GM12878 (cell line): ENCODE measurements around the gene SP3. TPM values are rescaled to one million over a fixed set of nuclear protein-coding genes. Genes with fewer than 3 reads are reported as not detected.

ENCODE experiments used
- ATAC-seq: fragments of 200-7000 bp; cut with Tn5 transposase; 3 replicates; pipeline ENCODE4 v1.9.1; 2020; ENCODE audit warnings: mild to moderate bottlenecking, moderate library complexity
- BruUV-seq: library from RNA; stranded (reverse); fragments of 400-500 nt; replicated peaks from 2 replicates; lab custom pipeline; 2021; lab: Mats Ljungman, UMichigan
- CTCF ChIA-PET: fragments of 300-600 bp; sonication (Branson Sonifier 250); formaldehyde crosslinking; extraction: SDS; loops from one replicate; lab custom pipeline; 2021; ENCODE audit warnings: inconsistent platforms; lab: Yijun Ruan, JAX
- POLR2A ChIA-PET: fragments of 350-600 bp; formaldehyde crosslinking; extraction: SDS; loops from one replicate; lab custom pipeline; 2021; ENCODE audit warnings: inconsistent platforms; lab: Charles Lee
- RAD21 ChIA-PET: fragments of 300-600 bp; sonication (Branson Sonifier 250); formaldehyde crosslinking; loops from one replicate; lab custom pipeline; 2023; ENCODE audit warnings: antibody characterized with exemption; ENCODE audit not compliant: unreplicated experiment; lab: Charles Lee
- SMC1A ChIA-PET: fragments of 300-600 bp; sonication (Branson Sonifier 250); formaldehyde crosslinking; loops from one replicate; lab custom pipeline; 2023; ENCODE audit not compliant: unreplicated experiment, uncharacterized antibody; lab: Charles Lee
- DNase-seq: peaks from one replicate; pipeline ENCODE4 v3.0.0-alpha.2; 2011; ENCODE audit warnings: low read depth, low spot score
- FAIRE-seq: peaks from 3 replicates; lab custom pipeline; 2011; peaks lifted over from hg19 to GRCh38; lab: Jason Lieb, UNC
- H2AFZ ChIP-seq: 2 replicates; pipeline ENCODE4 v1.6.0; 2011; ENCODE audit warnings: low read depth, low read length, control low read depth; ENCODE audit not compliant: control insufficient read depth
- H3K27ac ChIP-seq: 2 replicates; pipeline ENCODE4 v1.5.1; 2011; ENCODE audit warnings: control low read depth; ENCODE audit not compliant: control insufficient read depth, insufficient read depth
- H3K27me3 ChIP-seq, 2 experiments: replicated peaks in 1 of 2; 2 replicates each; pipeline versions ENCODE4 v1.6.0 to v1.6.1; 2011; ENCODE audit warnings: low read length in 1 of 2; ENCODE audit not compliant: control insufficient read depth in 2 of 2, insufficient read depth in 2 of 2
- H3K36me3 ChIP-seq, 2 experiments: 2 replicates each; pipeline ENCODE4 v1.5.1; 2011; ENCODE audit warnings: low read length in 1 of 2; ENCODE audit not compliant: control insufficient read depth in 2 of 2, insufficient read depth in 2 of 2
- H3K4me1 ChIP-seq: 2 replicates; pipeline ENCODE4 v1.6.1; 2011; ENCODE audit warnings: mild to moderate bottlenecking, low read length, moderate library complexity, mixed read lengths; ENCODE audit not compliant: control insufficient read depth, insufficient read depth
- H3K4me2 ChIP-seq: 2 replicates; pipeline ENCODE4 v1.6.0; 2011; ENCODE audit warnings: control low read depth; ENCODE audit not compliant: control insufficient read depth, insufficient read depth
- H3K4me3 ChIP-seq: fragments of 200-600 bp; sonication (generic); 2 replicates; pipeline ENCODE4 v1.5.1; 2016
- H3K79me2 ChIP-seq: 2 replicates; pipeline ENCODE4 v1.6.0; 2011; ENCODE audit warnings: low read length; ENCODE audit not compliant: control insufficient read depth, insufficient read depth
- H3K9ac ChIP-seq: 2 replicates; pipeline ENCODE4 v1.8.0; 2011; ENCODE audit warnings: low read length, control low read depth, mixed read lengths; ENCODE audit not compliant: control insufficient read depth, insufficient read depth
- H3K9me3 ChIP-seq: replicated peaks from 3 replicates; pipeline ENCODE4 v1.5.1; 2011; ENCODE audit warnings: mild to moderate bottlenecking, low read length; ENCODE audit not compliant: control insufficient read depth, insufficient read depth
- H4K20me1 ChIP-seq: 2 replicates; pipeline ENCODE4 v1.6.0; 2011; ENCODE audit not compliant: control insufficient read depth, insufficient read depth
- IKZF1 ChIP-seq: fragments of 450-650 bp; conservative IDR thresholded peaks from 2 replicates; pipeline ENCODE4 v1.6.1; 2017; ENCODE audit warnings: antibody characterized with exemption, mild to moderate bottlenecking
- IKZF2 ChIP-seq, 2 experiments: fragments of 450-650 bp; IDR thresholded peaks; 2 replicates each; pipeline ENCODE4 v1.6.1; 2017; ENCODE audit warnings: mild to moderate bottlenecking in 2 of 2, moderate library complexity in 2 of 2
- RB1 ChIP-seq: fragments of 450-650 bp; formaldehyde crosslinking; IDR thresholded peaks from 2 replicates; pipeline ENCODE4 v1.6.1; 2017; ENCODE audit warnings: mild to moderate bottlenecking, borderline replicate concordance
- SMC3 ChIP-seq: IDR thresholded peaks from 2 replicates; pipeline ENCODE4 v1.6.1; 2011; ENCODE audit warnings: low read length, improper control_type of control experiment, borderline replicate concordance
- SP1 ChIP-seq: IDR thresholded peaks from one replicate; pipeline ENCODE4 v1.6.1; 2011; ENCODE audit warnings: low read depth, low read length
- SPI1 ChIP-seq: IDR thresholded peaks from 2 replicates; pipeline ENCODE4 v1.6.1; 2011; ENCODE audit warnings: low read depth, mild to moderate bottlenecking, low read length, moderate library complexity, borderline replicate concordance; ENCODE audit not compliant: insufficient read depth
- SREBF2 ChIP-seq: IDR thresholded peaks from 2 replicates; pipeline ENCODE4 v1.6.1; 2012; ENCODE audit warnings: mild to moderate bottlenecking, low read length
- TAF1 ChIP-seq: IDR thresholded peaks from 2 replicates; pipeline ENCODE4 v1.6.1; 2011; ENCODE audit warnings: mild to moderate bottlenecking, low read depth, low read length, borderline replicate concordance
- WRNIP1 ChIP-seq: IDR thresholded peaks from 2 replicates; pipeline ENCODE4 v1.6.1; 2011; ENCODE audit warnings: low read depth, low read length, improper control_type of control experiment, borderline replicate concordance
- ZBED1 ChIP-seq: IDR thresholded peaks from 2 replicates; pipeline ENCODE4 v1.6.1; 2016; ENCODE audit warnings: borderline replicate concordance
- ZBTB33 ChIP-seq: fragments of 450-650 bp; IDR thresholded peaks from 2 replicates; pipeline ENCODE4 v1.6.1; 2017; ENCODE audit warnings: mild to moderate bottlenecking
- WGBS: methylation state at CpG from one replicate; pipeline ENCODE4 v1.1.6; 2016; ENCODE audit warnings: low lambda C conversion rate; ENCODE audit not compliant: insufficient replicate concordance, insufficient coverage; ENCODE audit errors: missing lambda C conversion rate; 5-methylcytosine and 5-hydroxymethylcytosine counted together
- in situ Hi-C: fragments of 300-500 bp; cut with MboI; formaldehyde crosslinking; loops from 9 replicates; pipeline ENCODE4 v1.14.3; 2018; ENCODE audit warnings: mixed read lengths
- intact Hi-C: fragments of 100-400 bp; cut with micrococcal nuclease; formaldehyde crosslinking; loops from one replicate; pipeline ENCODE4 v1.14.2; 2022; ENCODE audit not compliant: unreplicated experiment
- polyA plus RNA-seq, 11 experiments: library from polyadenylated mRNA; depleted of rRNA in 4 of 11; unstranded in 6 of 11; stranded (reverse) in 5 of 11; fragments of >200 nt; fragmentation: Nextera tagmentation in 4 of 11; fragmentation: Illumina TruSeq in 1 of 11; extraction: Ambion mirVana in 4 of 11; extraction: Trizol in 1 of 11; gene quantifications; 1 replicate in 1 of 11; 2 replicates in 10 of 11; pipeline versions ENCODE4 v1.2.1 to v1.2.3, GENCODE V29; 2011 to 2016; ENCODE audit warnings: inconsistent platforms in 2 of 11, missing spikeins in 2 of 11, low read depth in 1 of 11
- total RNA-seq, 4 experiments: library from RNA; depleted of rRNA in 3 of 4; stranded (reverse); fragments of >200 nt in 3 of 4; fragmentation: Illumina TruSeq in 1 of 4; extraction: Trizol in 1 of 4; gene quantifications; 2 replicates each; pipeline versions ENCODE4 v1.2.1 to v1.2.3, GENCODE V29; 2013 to 2021
- TF ChIP-seq, protein P1 (sequence below): fragments of 450-650 bp; IDR thresholded peaks from 2 replicates; pipeline ENCODE4 v1.6.1; 2017; ENCODE audit warnings: low read depth, mild to moderate bottlenecking, moderate library complexity

SP3 gene
- total and polyA plus RNA-seq, 10 of the 15 experiments (the other 5 are each of a cell fraction or from before 2014, with no cell fraction given) = 9.9 to 87.6 (median 52.4) TPM

GRCh38 chr2:173941567-173941966, 23.6 kb downstream of the SP3 start:
- ChIA-PET SMC1A (interaction anchor here (1.0 to 2.4 kb wide), 4 partner anchors 10 to 24 kb away, joined by 3 to 11 read pairs (median 4); no protein-coding TSS in a partner anchor), RAD21 (interaction anchor here (2.0 to 2.1 kb wide), 2 partner anchors 20 to 21 kb away, joined by 4 to 5 read pairs; no protein-coding TSS in a partner anchor), POLR2A (interaction anchor here (1.6 kb wide), 1 partner anchor 20 kb away, joined by 12 read pairs; no protein-coding TSS in a partner anchor), CTCF (interaction anchor here (0.7 to 1.6 kb wide), 5 partner anchors 11 to 110 kb away, joined by 3 to 5 read pairs (median 4); no protein-coding TSS in a partner anchor)
- Histone ChIP-seq H4K20me1 (no peaks in the 10 kb centered on the region; the same call in 1 of the 2 replicates), H2AFZ (no peak overlapping the region), H3K4me2 (no peak overlapping the region), H3K27ac (peak overlapping the region; percentile 29), H3K36me3 (no peaks in the 10 kb centered on the region; a peak in 2 of 4 replicates), H3K9ac (no peak overlapping the region), H3K4me3 (no peak overlapping the region), H3K4me1 (peaks cover 20% of the 10 kb centered on the region), H3K79me2 (peaks cover 98% of the 10 kb centered on the region), H3K27me3 (no peaks in the 10 kb centered on the region), H3K9me3 (no peaks in the 10 kb centered on the region)
- 0% methylated on average over 1 of the region's 1 CpG for WGBS
- no peak for FAIRE-seq
- intact Hi-C loops (no loop called here), in situ Hi-C loops (no loop called here)
- TF ChIP-seq RB1 (no peak), SPI1 (peak; percentile 64; the same call in 1 of the 2 replicates), IKZF2 (IDR thresholded peaks at IDR 0.05) (peak; percentile 66 to 75), ZBTB33 (no peak), WRNIP1 (no peak), TAF1 (no peak), ZBED1 (no peak), SP1 (no peak), SREBF2 (no peak), IKZF1 (peak; percentile 65), SMC3 (no peak)
- TF ChIP-seq, protein P1, sequence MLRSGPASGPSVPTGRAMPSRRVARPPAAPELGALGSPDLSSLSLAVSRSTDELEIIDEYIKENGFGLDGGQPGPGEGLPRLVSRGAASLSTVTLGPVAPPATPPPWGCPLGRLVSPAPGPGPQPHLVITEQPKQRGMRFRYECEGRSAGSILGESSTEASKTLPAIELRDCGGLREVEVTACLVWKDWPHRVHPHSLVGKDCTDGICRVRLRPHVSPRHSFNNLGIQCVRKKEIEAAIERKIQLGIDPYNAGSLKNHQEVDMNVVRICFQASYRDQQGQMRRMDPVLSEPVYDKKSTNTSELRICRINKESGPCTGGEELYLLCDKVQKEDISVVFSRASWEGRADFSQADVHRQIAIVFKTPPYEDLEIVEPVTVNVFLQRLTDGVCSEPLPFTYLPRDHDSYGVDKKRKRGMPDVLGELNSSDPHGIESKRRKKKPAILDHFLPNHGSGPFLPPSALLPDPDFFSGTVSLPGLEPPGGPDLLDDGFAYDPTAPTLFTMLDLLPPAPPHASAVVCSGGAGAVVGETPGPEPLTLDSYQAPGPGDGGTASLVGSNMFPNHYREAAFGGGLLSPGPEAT = 0 out of 2 replicates have a peak, but pooled peaks have one; percentile 42
- BruUV-seq = no TSS peak
- DNase-seq = no peak
- 0 out of 3 replicates have a peak, but pooled peaks have one; percentile 4 for ATAC-seq
